ENCODE data around the gene POLR3H.
"Not testable (repeated sequence)": the region's sequence is repeated elsewhere in the genome, so short reads cannot be mapped to it uniquely, and the experiment has no call there.

Gene POLR3H

GRCh38 chr22:41578114-41578513, 33.8 kb upstream of the POLR3H start:
- no peaks in the 10 kb centered on the region for H3K27me3 ChIP-seq (ENCODE audit: insufficient read depth, low read length)
- H3K36me3 ChIP-seq (ENCODE audit: insufficient read depth, low read length): no peaks in the 10 kb centered on the region
- H3K27ac ChIP-seq (ENCODE audit: low read depth, low read length): no peak overlapping the region
- H3K4me3 ChIP-seq (ENCODE audit: low read depth, low read length): no peak overlapping the region
- no peak overlapping the region for H2AFZ ChIP-seq (ENCODE audit: low read length, unreplicated experiment)
- H3K79me2 ChIP-seq (ENCODE audit: control insufficient read depth, insufficient read depth, low read length, unreplicated experiment): no peaks in the 10 kb centered on the region
- no peaks in the 10 kb centered on the region for H3K4me1 ChIP-seq (ENCODE audit: control insufficient read depth, insufficient read depth, low read length, unreplicated experiment)

DNA sequence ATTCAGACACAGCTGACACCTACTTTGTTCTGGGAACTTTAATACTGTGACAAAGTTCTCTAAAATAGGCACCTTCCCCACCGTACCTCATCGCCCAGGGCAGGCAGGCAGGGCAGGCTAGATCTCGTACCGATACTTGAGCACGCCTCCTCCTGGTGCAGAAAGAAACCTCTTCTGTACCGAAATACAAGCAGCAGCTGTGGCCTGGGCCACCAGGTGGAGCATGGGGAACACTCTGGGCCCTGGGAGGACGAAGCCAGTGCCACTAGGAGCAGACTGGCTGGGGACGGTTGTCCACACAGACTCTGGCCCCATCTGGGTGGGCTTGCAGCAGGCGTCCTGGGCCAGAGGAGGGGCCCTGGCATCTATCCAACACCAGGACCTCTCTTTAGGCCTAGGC, 32.6 kb upstream of the POLR3H start:
- Histone ChIP-seq H3K4me3 (ENCODE audit: low read depth, low read length) (no peak overlapping the region), H2AFZ (ENCODE audit: low read length, unreplicated experiment) (no peak overlapping the region), H3K36me3 (ENCODE audit: insufficient read depth, low read length) (no peaks in the 10 kb centered on the region), H3K27ac (ENCODE audit: low read depth, low read length) (no peak overlapping the region), H3K4me1 (ENCODE audit: control insufficient read depth, insufficient read depth, low read length, unreplicated experiment) (no peaks in the 10 kb centered on the region), H3K79me2 (ENCODE audit: control insufficient read depth, insufficient read depth, low read length, unreplicated experiment) (no peaks in the 10 kb centered on the region), H3K27me3 (ENCODE audit: insufficient read depth, low read length) (no peaks in the 10 kb centered on the region)

- Histone ChIP-seq H2AFZ (ENCODE audit: low read length, unreplicated experiment) (no peak overlapping the region), H3K36me3 (ENCODE audit: insufficient read depth, low read length) (no peaks in the 10 kb centered on the region), H3K4me1 (ENCODE audit: control insufficient read depth, insufficient read depth, low read length, unreplicated experiment) (no peaks in the 10 kb centered on the region), H3K27ac (ENCODE audit: low read depth, low read length) (no peak overlapping the region), H3K27me3 (ENCODE audit: insufficient read depth, low read length) (no peaks in the 10 kb centered on the region), H3K4me3 (ENCODE audit: low read depth, low read length) (no peak overlapping the region), H3K79me2 (ENCODE audit: control insufficient read depth, insufficient read depth, low read length, unreplicated experiment) (no peaks in the 10 kb centered on the region)
Measured at GRCh38 chr22:41575533-41575932, 31.3 kb upstream of the POLR3H start.

DNA sequence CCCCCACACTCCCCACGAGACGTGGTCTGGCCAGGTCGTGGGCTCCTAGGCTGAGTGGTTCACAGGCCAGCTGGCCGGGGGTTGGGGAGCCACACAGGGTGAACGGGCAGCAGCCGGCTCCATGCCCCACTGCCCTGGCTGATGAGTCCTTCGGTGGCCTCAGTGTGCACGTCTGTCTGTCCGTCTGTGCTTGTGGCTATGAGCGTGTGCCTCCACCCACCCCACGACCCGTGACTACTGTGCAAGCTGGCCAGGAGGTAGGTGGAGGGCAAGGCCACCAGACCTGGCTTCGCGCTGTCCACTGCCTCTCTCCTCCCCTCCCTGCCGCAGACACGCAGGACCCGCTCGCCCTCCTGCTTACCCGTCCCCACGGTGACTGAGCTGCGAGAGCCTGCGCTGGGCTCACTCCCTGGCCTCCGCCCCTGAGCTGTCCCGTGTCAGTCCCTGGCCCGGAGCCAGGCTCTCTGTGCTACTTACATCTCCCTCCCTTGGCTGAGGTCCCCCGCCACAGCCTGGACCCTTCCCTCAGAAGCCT, 30.6 kb upstream of the POLR3H start:
- no peaks in the 10 kb centered on the region for H3K4me1 ChIP-seq (ENCODE audit: control insufficient read depth, insufficient read depth, low read length, unreplicated experiment)
- H3K27me3 ChIP-seq (ENCODE audit: insufficient read depth, low read length): no peaks in the 10 kb centered on the region
- H2AFZ ChIP-seq (ENCODE audit: low read length, unreplicated experiment): no peak overlapping the region
- no peak overlapping the region for H3K27ac ChIP-seq (ENCODE audit: low read depth, low read length)
- H3K79me2 ChIP-seq (ENCODE audit: control insufficient read depth, insufficient read depth, low read length, unreplicated experiment): no peaks in the 10 kb centered on the region
- no peaks in the 10 kb centered on the region for H3K36me3 ChIP-seq (ENCODE audit: insufficient read depth, low read length)
- H3K4me3 ChIP-seq (ENCODE audit: low read depth, low read length): no peak overlapping the region

DNA sequence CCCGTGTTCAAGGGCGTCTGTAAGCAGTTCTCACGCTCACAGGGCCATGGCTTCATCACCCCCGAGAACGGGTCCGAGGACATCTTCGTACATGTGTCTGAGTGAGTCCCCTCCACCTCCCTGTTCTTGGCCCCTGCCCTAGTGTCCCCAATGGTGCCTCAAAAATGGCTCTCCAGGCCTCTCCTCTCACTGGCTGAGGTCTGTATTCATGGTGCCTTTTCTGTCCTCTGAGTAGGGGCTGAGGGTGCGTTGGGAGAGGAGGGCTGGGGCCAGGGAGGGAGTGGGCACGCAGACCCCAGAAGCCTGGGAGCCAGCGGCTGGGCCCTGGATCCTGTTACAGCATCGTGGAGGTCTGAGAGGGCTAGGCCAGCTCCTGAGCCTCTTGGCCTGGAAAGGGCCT, 29.4 kb upstream of the POLR3H start:
- no peaks in the 10 kb centered on the region for H3K79me2 ChIP-seq (ENCODE audit: control insufficient read depth, insufficient read depth, low read length, unreplicated experiment)
- H3K36me3 ChIP-seq (ENCODE audit: insufficient read depth, low read length): no peaks in the 10 kb centered on the region
- H2AFZ ChIP-seq (ENCODE audit: low read length, unreplicated experiment): no peak overlapping the region
- H3K4me3 ChIP-seq (ENCODE audit: low read depth, low read length): no peak overlapping the region
- no peaks in the 10 kb centered on the region for H3K4me1 ChIP-seq (ENCODE audit: control insufficient read depth, insufficient read depth, low read length, unreplicated experiment)
- H3K27me3 ChIP-seq (ENCODE audit: insufficient read depth, low read length): no peaks in the 10 kb centered on the region
- H3K27ac ChIP-seq (ENCODE audit: low read depth, low read length): no peak overlapping the region

DNA sequence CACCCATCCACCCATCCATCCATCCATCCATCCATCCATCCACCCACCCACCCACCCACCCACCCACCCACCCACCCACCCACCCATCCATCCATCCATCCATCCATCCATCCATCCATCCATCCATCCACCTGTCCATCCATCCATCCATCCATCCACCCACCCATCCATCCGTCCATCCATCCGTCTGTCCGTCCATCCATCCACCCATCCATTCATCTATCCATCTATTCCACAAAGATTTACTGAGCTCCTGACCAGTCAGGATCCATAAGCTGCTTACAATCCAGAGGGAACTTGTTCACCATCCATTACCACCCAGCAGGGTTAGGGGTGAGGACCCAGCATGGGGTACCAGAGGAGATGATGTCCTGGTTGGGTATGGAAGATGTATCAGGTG, 28.0 kb upstream of the POLR3H start:
- not testable (repeated sequence) for H3K4me1 ChIP-seq (ENCODE audit: control insufficient read depth, insufficient read depth, low read length, unreplicated experiment); H3K36me3 ChIP-seq (ENCODE audit: insufficient read depth, low read length); H2AFZ ChIP-seq (ENCODE audit: low read length, unreplicated experiment); H3K4me3 ChIP-seq (ENCODE audit: low read depth, low read length); H3K27me3 ChIP-seq (ENCODE audit: insufficient read depth, low read length); H3K79me2 ChIP-seq (ENCODE audit: control insufficient read depth, insufficient read depth, low read length, unreplicated experiment); H3K27ac ChIP-seq (ENCODE audit: low read depth, low read length)

DNA sequence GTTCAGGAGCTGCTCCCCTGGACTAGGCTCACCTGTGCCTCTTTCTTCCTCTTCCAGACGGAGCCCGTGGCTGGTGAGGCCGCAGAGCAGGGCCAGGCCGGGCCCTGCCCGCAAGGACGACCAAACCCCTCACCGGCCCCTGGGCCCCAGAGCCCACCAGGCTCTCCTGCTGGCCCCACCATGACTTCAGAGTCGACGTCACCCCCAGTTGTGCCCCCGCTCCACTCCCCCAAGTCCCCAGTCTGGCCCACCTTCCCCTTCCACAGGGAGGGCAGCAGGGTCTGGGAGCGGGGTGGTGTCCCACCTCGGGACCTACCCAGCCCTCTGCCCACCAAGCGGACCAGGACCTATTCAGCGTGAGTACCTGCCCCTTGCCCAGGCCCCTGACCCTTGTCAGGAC, 27.5 kb upstream of the POLR3H start:
- Histone ChIP-seq H2AFZ (ENCODE audit: low read length, unreplicated experiment) (no peak overlapping the region), H3K4me1 (ENCODE audit: control insufficient read depth, insufficient read depth, low read length, unreplicated experiment) (no peaks in the 10 kb centered on the region), H3K79me2 (ENCODE audit: control insufficient read depth, insufficient read depth, low read length, unreplicated experiment) (no peaks in the 10 kb centered on the region), H3K36me3 (ENCODE audit: insufficient read depth, low read length) (no peaks in the 10 kb centered on the region), H3K4me3 (ENCODE audit: low read depth, low read length) (no peak overlapping the region), H3K27ac (ENCODE audit: low read depth, low read length) (no peak overlapping the region), H3K27me3 (ENCODE audit: insufficient read depth, low read length) (no peaks in the 10 kb centered on the region)

DNA sequence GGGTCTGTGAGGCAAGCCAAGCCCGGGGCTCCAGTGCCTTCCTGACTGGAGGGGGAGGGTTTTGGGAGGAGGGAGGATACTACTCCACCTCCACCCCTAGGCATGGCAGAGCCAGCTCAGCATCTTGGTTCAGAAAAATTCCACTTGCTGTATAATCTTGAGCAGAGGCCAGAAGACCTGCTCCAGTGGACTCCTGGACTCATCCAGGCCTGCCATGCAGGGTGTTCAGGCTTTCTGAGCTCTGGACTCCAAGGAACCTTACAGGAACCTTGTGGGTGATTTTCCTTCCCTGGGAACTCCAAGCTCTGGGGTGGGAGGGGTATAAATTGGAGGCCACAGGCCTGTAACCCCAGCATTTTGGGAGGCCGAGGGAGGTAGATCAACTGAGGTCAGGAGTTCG, 26.0 kb upstream of the POLR3H start:
- Histone ChIP-seq H3K27me3 (ENCODE audit: insufficient read depth, low read length) (no peaks in the 10 kb centered on the region), H2AFZ (ENCODE audit: low read length, unreplicated experiment) (no peak overlapping the region), H3K27ac (ENCODE audit: low read depth, low read length) (no peak overlapping the region), H3K79me2 (ENCODE audit: control insufficient read depth, insufficient read depth, low read length, unreplicated experiment) (no peaks in the 10 kb centered on the region), H3K4me3 (ENCODE audit: low read depth, low read length) (no peak overlapping the region), H3K36me3 (ENCODE audit: insufficient read depth, low read length) (no peaks in the 10 kb centered on the region), H3K4me1 (ENCODE audit: control insufficient read depth, insufficient read depth, low read length, unreplicated experiment) (no peaks in the 10 kb centered on the region)

DNA sequence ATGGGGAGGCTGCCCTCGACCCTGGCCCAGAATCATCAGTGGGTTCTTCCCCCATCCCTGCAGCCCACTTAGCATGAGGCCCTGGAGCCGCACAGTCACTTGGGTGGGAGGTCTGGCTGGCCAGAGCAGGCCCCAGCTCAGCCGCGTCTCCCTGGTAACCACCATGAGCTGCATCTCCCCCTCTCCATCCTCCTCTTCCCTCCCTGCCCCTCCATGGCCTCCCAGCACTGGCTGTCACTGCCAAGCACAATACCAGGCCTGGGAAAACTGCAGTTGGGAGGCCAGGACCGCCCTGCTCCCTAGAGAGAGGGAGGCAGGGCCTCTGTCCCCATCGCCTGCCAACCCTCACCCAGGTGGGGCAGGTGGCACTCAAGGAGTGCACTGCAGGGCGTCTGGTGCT, 24.5 kb upstream of the POLR3H start:
- H3K4me1 ChIP-seq (ENCODE audit: control insufficient read depth, insufficient read depth, low read length, unreplicated experiment): peaks cover 3% of the 10 kb centered on the region
- H3K36me3 ChIP-seq (ENCODE audit: insufficient read depth, low read length): no peaks in the 10 kb centered on the region
- H3K27ac ChIP-seq (ENCODE audit: low read depth, low read length): no peak overlapping the region
- H3K27me3 ChIP-seq (ENCODE audit: insufficient read depth, low read length): no peaks in the 10 kb centered on the region
- no peak overlapping the region for H3K4me3 ChIP-seq (ENCODE audit: low read depth, low read length)
- H2AFZ ChIP-seq (ENCODE audit: low read length, unreplicated experiment): no peak overlapping the region
- no peaks in the 10 kb centered on the region for H3K79me2 ChIP-seq (ENCODE audit: control insufficient read depth, insufficient read depth, low read length, unreplicated experiment)

DNA sequence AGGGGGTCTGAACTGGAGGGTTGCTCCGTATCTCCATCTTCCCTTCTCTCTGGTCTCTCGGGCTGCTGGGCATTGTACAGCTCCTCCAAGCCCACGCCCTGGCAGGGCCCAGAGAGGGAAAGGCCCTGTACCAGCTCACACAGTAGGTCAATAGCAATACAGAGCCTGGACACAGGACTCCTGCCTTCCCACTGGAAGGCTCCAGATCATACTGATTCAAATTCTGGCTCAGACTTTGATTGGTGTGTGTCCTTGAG, 23.2 kb upstream of the POLR3H start:
- Histone ChIP-seq H3K36me3 (ENCODE audit: insufficient read depth, low read length) (no peaks in the 10 kb centered on the region), H3K79me2 (ENCODE audit: control insufficient read depth, insufficient read depth, low read length, unreplicated experiment) (no peaks in the 10 kb centered on the region), H3K27me3 (ENCODE audit: insufficient read depth, low read length) (no peaks in the 10 kb centered on the region), H2AFZ (ENCODE audit: low read length, unreplicated experiment) (no peak overlapping the region), H3K4me3 (ENCODE audit: low read depth, low read length) (no peak overlapping the region), H3K27ac (ENCODE audit: low read depth, low read length) (no peak overlapping the region), H3K4me1 (ENCODE audit: control insufficient read depth, insufficient read depth, low read length, unreplicated experiment) (peaks cover 14% of the 10 kb centered on the region)

GRCh38 chr22:41565403-41566054, 21.3 kb upstream of the POLR3H start:
- no peaks in the 10 kb centered on the region for H3K36me3 ChIP-seq (ENCODE audit: insufficient read depth, low read length)
- H3K27ac ChIP-seq (ENCODE audit: low read depth, low read length): peak overlapping the region; percentile 41; the same call in 1 of the 2 replicates
- H3K4me1 ChIP-seq (ENCODE audit: control insufficient read depth, insufficient read depth, low read length, unreplicated experiment): peaks cover 14% of the 10 kb centered on the region
- no peak overlapping the region for H3K4me3 ChIP-seq (ENCODE audit: low read depth, low read length)
- no peaks in the 10 kb centered on the region for H3K27me3 ChIP-seq (ENCODE audit: insufficient read depth, low read length)
- H2AFZ ChIP-seq (ENCODE audit: low read length, unreplicated experiment): no peak overlapping the region
- no peaks in the 10 kb centered on the region for H3K79me2 ChIP-seq (ENCODE audit: control insufficient read depth, insufficient read depth, low read length, unreplicated experiment)

Data from ACC112 (cell line).